HepG2 (cell line): ENCODE results near the gene MIDN. TPM values are rescaled to one million over a fixed set of nuclear protein-coding genes. Genes with fewer than 3 reads are reported as not detected.

Experiments
- ARHGAP35 ChIP-seq: sonication (generic); formaldehyde crosslinking; IDR thresholded peaks from 2 replicates; pipeline ENCODE4 v1.9.0; 2022; ENCODE audit warnings: mild to moderate bottlenecking, inconsistent platforms, moderate library complexity, missing genetic modification reagents, borderline replicate concordance
- CBX2 ChIP-seq, 2 experiments: fragments of 200-600 bp in 1 of 2; sonication (generic); formaldehyde crosslinking in 1 of 2; IDR thresholded peaks; 2 replicates each; pipeline versions ENCODE4 v1.7.0 to v1.8.1; 2018 to 2022; ENCODE audit warnings: low read depth in 2 of 2, low read length in 1 of 2, mild to moderate bottlenecking in 1 of 2, missing genetic modification reagents in 1 of 2
- JDP2 ChIP-seq: sonication (generic); formaldehyde crosslinking; IDR thresholded peaks from 2 replicates; pipeline ENCODE4 v1.8.1; 2022; ENCODE audit warnings: missing genetic modification reagents, borderline replicate concordance
- KIAA2018 ChIP-seq: sonication (generic); formaldehyde crosslinking; IDR thresholded peaks from 2 replicates; pipeline ENCODE4 v1.5.0; 2020; ENCODE audit warnings: mild to moderate bottlenecking, missing genetic modification reagents, borderline replicate concordance
- MEF2D ChIP-seq: sonication (generic); formaldehyde crosslinking; IDR thresholded peaks from 2 replicates; pipeline ENCODE4 v1.5.1; 2020; ENCODE audit warnings: mild to moderate bottlenecking, missing genetic modification reagents
- XBP1 ChIP-seq: sonication (generic); formaldehyde crosslinking; IDR thresholded peaks from 2 replicates; pipeline ENCODE4 v1.5.0; 2020; ENCODE audit warnings: missing genetic modification reagents
- ZFP36 ChIP-seq: fragments of 150-350 bp; IDR thresholded peaks from 2 replicates; pipeline ENCODE4 v1.6.1; 2018; ENCODE audit warnings: borderline replicate concordance, low read length, low read depth; ENCODE audit not compliant: partially characterized antibody
- ZNF354B ChIP-seq: sonication (generic); formaldehyde crosslinking; IDR thresholded peaks from 2 replicates; pipeline ENCODE4 v1.8.0; 2022; ENCODE audit warnings: mild to moderate bottlenecking, missing genetic modification reagents
- ZNF550 ChIP-seq: sonication (generic); formaldehyde crosslinking; IDR thresholded peaks from 2 replicates; pipeline ENCODE4 v1.4.0; 2020; ENCODE audit warnings: mild to moderate bottlenecking, missing genetic modification reagents, borderline replicate concordance
- ZNF639 ChIP-seq: conservative IDR thresholded peaks from 2 replicates; pipeline ENCODE4 v1.6.1; 2018; ENCODE audit warnings: missing genetic modification reagents
- ZNF646 ChIP-seq: sonication (generic); formaldehyde crosslinking; IDR thresholded peaks from 2 replicates; pipeline ENCODE4 v1.9.0; 2021; ENCODE audit warnings: mild to moderate bottlenecking, missing genetic modification reagents
- ZNF816 ChIP-seq: sonication (generic); formaldehyde crosslinking; IDR thresholded peaks from 2 replicates; pipeline ENCODE4 v1.8.0; 2022; ENCODE audit warnings: missing genetic modification reagents, mild to moderate bottlenecking, borderline replicate concordance
- polyA plus RNA-seq, 8 experiments: library from polyadenylated mRNA; depleted of rRNA in 3 of 8; stranded (reverse) in 7 of 8; unstranded in 1 of 8; fragments of >200 nt; fragmentation: Illumina TruSeq in 4 of 8; extraction: Trizol in 4 of 8; gene quantifications; 2 replicates each; pipeline versions ENCODE4 v1.2.1 to v1.2.3, GENCODE V29; 2011 to 2016; ENCODE audit warnings: low read depth in 4 of 8, missing spikeins in 1 of 8, mixed read lengths in 1 of 8; ENCODE audit not compliant: insufficient read depth in 1 of 8
- total RNA-seq, 5 experiments: library from RNA; depleted of rRNA; stranded (reverse); fragments of >200 nt; fragmentation: Illumina TruSeq; extraction: Trizol; gene quantifications; 2 replicates each; pipeline ENCODE4 v1.2.3, GENCODE V29; 2016; ENCODE audit warnings: low read depth in 1 of 5

MIDN gene
- total and polyA plus RNA-seq, 2 of the 13 experiments (the other 11 are each of a cell fraction or from before 2014, with no cell fraction given), result 8.4 to 18.0 TPM

GRCh38 chr19:1253514-1254080 lies 5.2 kb downstream of the MIDN start (continued):
- TF ChIP-seq KIAA2018 (no peak), ZFP36 (no peak), ZNF639 (CRISPR knock-in tag) (no peak; the same call in 1 of the 2 replicates), ZNF646 (no peak), JDP2 (CRISPR knock-in tag) (no peak), ZNF816 (CRISPR knock-in tag) (peak; percentile 28; the same call in 1 of the 2 replicates), CBX2 (IDR thresholded peaks at IDR 0.05; ENCODE audit: low read depth, low read length) (no peak), CBX2 (CRISPR knock-in tag; IDR thresholded peaks at IDR 0.05; ENCODE audit: low read depth) (no peak), ZNF550 (CRISPR knock-in tag) (no peak), XBP1 (CRISPR knock-in tag) (no peak), ARHGAP35 (CRISPR knock-in tag) (no peak), ZNF354B (CRISPR knock-in tag) (no peak), MEF2D (CRISPR knock-in tag) (peak; percentile 54; the same call in 1 of the 2 replicates)
